Hematopoietic multipotent progenitor cell treated with erythropoietin and hydrocortisone succinate and interleukin-3 and kit ligand, for 17 days (in vitro differentiated cells): Measurements from ENCODE around the gene COX6A1.
A peak's percentile ranks its signal among the peaks of the same experiment; 100 is the strongest.

ENCODE experiments used
- DNase-seq: peaks from one replicate; pipeline ENCODE4 v3.0.0-alpha.2; 2015; ENCODE audit warnings: low spot score

The COX6A1 gene

GRCh38 chr12:120437735-120438494 lies at the start of gene COX6A1:
Gene COX6A1, plus strand, starts transcription at chr12:120438113. Its CDS starts 14 bp downstream, at chr12:120438127.
- DNase-seq, result peak; percentile 99

GRCh38 chr12:120388691-120389481 lies 49.0 kb upstream of the COX6A1 start:
- DNase-seq, result no peak

- no peak for DNase-seq
These were observed 47.3 kb upstream of the COX6A1 start for GRCh38 chr12:120390540-120391120.

GRCh38 chr12:120394483-120395367 lies 43.2 kb upstream of the COX6A1 start:
- no peak for DNase-seq

GRCh38 chr12:120397824-120398540 lies 39.9 kb upstream of the COX6A1 start:
- no peak for DNase-seq

- DNase-seq, result no peak
These were observed 38.4 kb upstream of the COX6A1 start for GRCh38 chr12:120399531-120399930.

GRCh38 chr12:120402217-120402616 lies 35.7 kb upstream of the COX6A1 start:
- DNase-seq, result no peak

GRCh38 chr12:120403869-120404268 lies 34.0 kb upstream of the COX6A1 start:
- DNase-seq, result no peak

- DNase-seq, result no peak
These were observed 33.6 kb upstream of the COX6A1 start for GRCh38 chr12:120404271-120404670.

GRCh38 chr12:120406069-120406468 lies 31.8 kb upstream of the COX6A1 start:
- no peak for DNase-seq

GRCh38 chr12:120406553-120406952 lies 31.4 kb upstream of the COX6A1 start:
- DNase-seq, result no peak

- no peak for DNase-seq
These were observed 29.1 kb upstream of the COX6A1 start for GRCh38 chr12:120408771-120409170.

GRCh38 chr12:120412421-120412820 lies 25.5 kb upstream of the COX6A1 start:
- no peak for DNase-seq

- no peak for DNase-seq
These were observed 23.8 kb upstream of the COX6A1 start for GRCh38 chr12:120413901-120414695.

- DNase-seq, result no peak
These were observed 21.3 kb upstream of the COX6A1 start for GRCh38 chr12:120416490-120417216.

- no peak for DNase-seq
These were observed 19.9 kb upstream of the COX6A1 start for GRCh38 chr12:120417917-120418580.

- no peak for DNase-seq
These were observed 16.2 kb upstream of the COX6A1 start for GRCh38 chr12:120421701-120422100.

- no peak for DNase-seq
These were observed 14.9 kb upstream of the COX6A1 start for GRCh38 chr12:120422892-120423456.

GRCh38 chr12:120425797-120426196 lies 12.1 kb upstream of the COX6A1 start:
- DNase-seq, result no peak
